Parathyroid adenoma (tissue), 2 donors: ENCODE measurements around the gene PAX6.

Experiments used
- H2AFZ ChIP-seq: fragments of 300-600 bp; sonication (generic); one replicate; pipeline ENCODE4 v1.7.0; 2017; ENCODE audit warnings: antibody characterized with exemption, mild to moderate bottlenecking
- H3K27ac ChIP-seq: fragments of 300-600 bp; sonication (generic); one replicate; pipeline ENCODE4 v1.7.0; 2017
- H3K27me3 ChIP-seq: fragments of 300-600 bp; sonication (generic); one replicate; pipeline ENCODE4 v1.7.0; 2017; ENCODE audit warnings: low read length; ENCODE audit not compliant: control insufficient read depth, insufficient read depth
- H3K36me3 ChIP-seq: fragments of 300-600 bp; sonication (generic); one replicate; pipeline ENCODE4 v1.7.0; 2017; ENCODE audit warnings: low read length; ENCODE audit not compliant: control insufficient read depth, insufficient read depth
- H3K4me1 ChIP-seq: fragments of 300-600 bp; sonication (generic); one replicate; pipeline ENCODE4 v1.7.0; 2017; ENCODE audit warnings: control low read depth
- H3K4me2 ChIP-seq: fragments of 300-600 bp; sonication (generic); one replicate; pipeline ENCODE4 v1.7.0; 2017; ENCODE audit warnings: low read length
- H3K4me3 ChIP-seq: fragments of 300-600 bp; sonication (generic); one replicate; pipeline ENCODE4 v1.7.0; 2017; ENCODE audit warnings: low read depth, low read length
- H3K79me2 ChIP-seq: fragments of 300-600 bp; sonication (generic); one replicate; pipeline ENCODE4 v1.7.0; 2017; ENCODE audit warnings: control low read depth
- H3K9ac ChIP-seq: fragments of 300-600 bp; sonication (generic); one replicate; pipeline ENCODE4 v1.7.0; 2017; ENCODE audit warnings: mild to moderate bottlenecking
- H3K9me3 ChIP-seq: fragments of 300-600 bp; sonication (generic); one replicate; pipeline ENCODE4 v1.7.0; 2017; ENCODE audit warnings: low read length; ENCODE audit not compliant: control insufficient read depth
- CTCF ChIP-seq: fragments of 300-600 bp; sonication (generic); IDR thresholded peaks from one replicate; pipeline ENCODE4 v1.7.0; 2017; ENCODE audit warnings: antibody characterized with exemption, mild to moderate bottlenecking
- donor health status: primary hyperparathyroidism.

The PAX6 gene

GRCh38 chr11:31740131-31740530 is 71.0 kb downstream of the PAX6 start:
- no peaks in the 10 kb centered on the region for H3K27me3 ChIP-seq
- H3K9ac ChIP-seq: no peak overlapping the region
- H3K27ac ChIP-seq: no peak overlapping the region
- H3K79me2 ChIP-seq: no peaks in the 10 kb centered on the region
- H2AFZ ChIP-seq: no peak overlapping the region
- no peaks in the 10 kb centered on the region for H3K4me1 ChIP-seq
- H3K36me3 ChIP-seq: no peaks in the 10 kb centered on the region
- H3K4me2 ChIP-seq: no peak overlapping the region
- TF ChIP-seq CTCF: no peak
- no peaks in the 10 kb centered on the region for H3K9me3 ChIP-seq
- H3K4me3 ChIP-seq: no peak overlapping the region
